Neural cell (in vitro differentiated cells): ENCODE data around the gene LYPD1.
"Not testable (repeated sequence)": the region's sequence is repeated elsewhere in the genome, so short reads cannot be mapped to it uniquely, and the experiment has no call there.

Experiments
- EP300 ChIP-seq: fragments of 450-650 bp; conservative IDR thresholded peaks from 2 replicates; pipeline ENCODE4 v1.6.1; 2014; ENCODE audit warnings: antibody characterized with exemption, mild to moderate bottlenecking, moderate library complexity; ENCODE audit not compliant: poor library complexity, severe bottlenecking
- SMC3 ChIP-seq: fragments of 450-650 bp; conservative IDR thresholded peaks from 2 replicates; pipeline ENCODE4 v1.6.1; 2014; ENCODE audit warnings: antibody characterized with exemption, mild to moderate bottlenecking, moderate library complexity; ENCODE audit not compliant: poor library complexity
- TF ChIP-seq, protein P1 (sequence below): fragments of 450-650 bp; IDR thresholded peaks from 2 replicates; pipeline ENCODE4 v1.5.1; 2014; ENCODE audit warnings: antibody characterized with exemption, mild to moderate bottlenecking, moderate library complexity; ENCODE audit not compliant: poor library complexity, severe bottlenecking

DNA sequence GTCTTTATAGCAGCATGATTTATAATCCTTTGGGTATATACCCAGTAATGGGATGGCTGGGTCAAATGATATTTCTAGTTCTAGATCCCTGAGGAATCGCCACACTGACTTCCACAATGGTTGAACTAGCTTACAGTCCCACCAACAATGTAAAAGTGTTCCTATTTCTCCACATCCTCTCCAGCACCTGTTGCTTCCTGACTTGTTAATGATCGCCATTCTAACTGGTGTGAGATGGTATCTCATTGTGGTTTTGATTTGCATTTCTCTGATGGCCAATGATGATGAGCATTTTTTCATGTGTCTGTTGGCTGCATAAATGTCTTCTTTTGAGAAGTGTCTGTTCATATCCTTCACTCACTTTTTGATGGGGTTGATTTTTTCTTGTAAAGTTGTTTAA lies 29.8 kb upstream of the LYPD1 start:
- TF ChIP-seq, protein P1, sequence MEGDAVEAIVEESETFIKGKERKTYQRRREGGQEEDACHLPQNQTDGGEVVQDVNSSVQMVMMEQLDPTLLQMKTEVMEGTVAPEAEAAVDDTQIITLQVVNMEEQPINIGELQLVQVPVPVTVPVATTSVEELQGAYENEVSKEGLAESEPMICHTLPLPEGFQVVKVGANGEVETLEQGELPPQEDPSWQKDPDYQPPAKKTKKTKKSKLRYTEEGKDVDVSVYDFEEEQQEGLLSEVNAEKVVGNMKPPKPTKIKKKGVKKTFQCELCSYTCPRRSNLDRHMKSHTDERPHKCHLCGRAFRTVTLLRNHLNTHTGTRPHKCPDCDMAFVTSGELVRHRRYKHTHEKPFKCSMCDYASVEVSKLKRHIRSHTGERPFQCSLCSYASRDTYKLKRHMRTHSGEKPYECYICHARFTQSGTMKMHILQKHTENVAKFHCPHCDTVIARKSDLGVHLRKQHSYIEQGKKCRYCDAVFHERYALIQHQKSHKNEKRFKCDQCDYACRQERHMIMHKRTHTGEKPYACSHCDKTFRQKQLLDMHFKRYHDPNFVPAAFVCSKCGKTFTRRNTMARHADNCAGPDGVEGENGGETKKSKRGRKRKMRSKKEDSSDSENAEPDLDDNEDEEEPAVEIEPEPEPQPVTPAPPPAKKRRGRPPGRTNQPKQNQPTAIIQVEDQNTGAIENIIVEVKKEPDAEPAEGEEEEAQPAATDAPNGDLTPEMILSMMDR = not testable (repeated sequence)
- not testable (repeated sequence) for TF ChIP-seq SMC3, EP300
